Stimulated activated memory B cell treated with anti-CD40 and anti-IgM and Interleukin-4, amounts not matched to agents 10 μg/mL and 1 μg/mL and 100 μg/mL, for 72 hours (primary cell): Measurements from ENCODE around the gene MRPL20.
A peak's percentile ranks its signal among the peaks of the same experiment; 100 is the strongest.

ENCODE experiments used
- ATAC-seq: fragments of 150-1000 bp; cut with Tn5 transposase; 2 replicates; pipeline ENCODE4 v1.10.0; 2021
- H3K27ac Mint-ChIP-seq: one replicate; pipeline ENCODE4 v1.8.0; 2022; ENCODE audit warnings: mild to moderate bottlenecking, mixed read lengths
- H3K27me3 Mint-ChIP-seq: one replicate; pipeline ENCODE4 v1.8.0; 2022; ENCODE audit warnings: mixed read lengths
- H3K36me3 Mint-ChIP-seq: one replicate; pipeline ENCODE4 v1.8.0; 2022; ENCODE audit warnings: mixed read lengths
- H3K4me1 Mint-ChIP-seq: one replicate; pipeline ENCODE4 v1.8.0; 2022; ENCODE audit warnings: mixed read lengths
- H3K4me3 Mint-ChIP-seq: one replicate; pipeline ENCODE4 v1.8.0; 2022; ENCODE audit warnings: mild to moderate bottlenecking, moderate library complexity, mixed read lengths
- H3K9me3 Mint-ChIP-seq: one replicate; pipeline ENCODE4 v1.8.0; 2022; ENCODE audit warnings: mixed read lengths

MRPL20 gene

GRCh38 chr1:1359664-1360468 lies 47.2 kb downstream of the MRPL20 start:
- peaks cover 46% of the 10 kb centered on the region for H3K27me3 Mint-ChIP-seq
- no peaks in the 10 kb centered on the region for H3K9me3 Mint-ChIP-seq
- H3K36me3 Mint-ChIP-seq = no peaks in the 10 kb centered on the region
- no peak overlapping the region for H3K4me3 Mint-ChIP-seq
- ATAC-seq = no peak
- H3K4me1 Mint-ChIP-seq = peaks cover 32% of the 10 kb centered on the region
- H3K27ac Mint-ChIP-seq = no peak overlapping the region

- H3K27ac Mint-ChIP-seq = no peak overlapping the region
- H3K9me3 Mint-ChIP-seq = no peaks in the 10 kb centered on the region
- peak; percentile 1 for ATAC-seq
- H3K27me3 Mint-ChIP-seq = peaks cover 52% of the 10 kb centered on the region
- no peak overlapping the region for H3K4me3 Mint-ChIP-seq
- H3K36me3 Mint-ChIP-seq = no peaks in the 10 kb centered on the region
- peaks cover 38% of the 10 kb centered on the region for H3K4me1 Mint-ChIP-seq
Measured at GRCh38 chr1:1359308-1359663, 47.8 kb downstream of the MRPL20 start.

GRCh38 chr1:1358433-1359271 lies 48.4 kb downstream of the MRPL20 start, which contains the start of gene MXRA8:
Gene MXRA8, minus strand, starts transcription at chr1:1358555. Its CDS starts 51 bp downstream, at chr1:1358504.
- Mint-ChIP-seq H3K9me3 (no peaks in the 10 kb centered on the region), H3K27me3 (peaks cover 58% of the 10 kb centered on the region), H3K36me3 (no peaks in the 10 kb centered on the region), H3K4me1 (peaks cover 44% of the 10 kb centered on the region), H3K4me3 (no peak within 1 kb of the TSS), H3K27ac (no peak within 1 kb of the TSS)
- no peak for ATAC-seq

- H3K4me1 Mint-ChIP-seq = peaks cover 51% of the 10 kb centered on the region
- no peak for ATAC-seq
- no peaks in the 10 kb centered on the region for H3K9me3 Mint-ChIP-seq
- H3K27me3 Mint-ChIP-seq = peaks cover 65% of the 10 kb centered on the region
- no peak overlapping the region for H3K27ac Mint-ChIP-seq
- no peak overlapping the region for H3K4me3 Mint-ChIP-seq
- no peaks in the 10 kb centered on the region for H3K36me3 Mint-ChIP-seq
Measured at GRCh38 chr1:1357871-1358432, 49.1 kb downstream of the MRPL20 start.

- ATAC-seq = no peak
- no peak overlapping the region for H3K27ac Mint-ChIP-seq
- peaks cover 76% of the 10 kb centered on the region for H3K27me3 Mint-ChIP-seq
- no peaks in the 10 kb centered on the region for H3K9me3 Mint-ChIP-seq
- no peaks in the 10 kb centered on the region for H3K36me3 Mint-ChIP-seq
- peaks cover 62% of the 10 kb centered on the region for H3K4me1 Mint-ChIP-seq
- H3K4me3 Mint-ChIP-seq = no peak overlapping the region
Measured at GRCh38 chr1:1356796-1357401, 50.2 kb downstream of the MRPL20 start.

- Mint-ChIP-seq H3K27ac (no peak overlapping the region), H3K9me3 (no peaks in the 10 kb centered on the region), H3K36me3 (no peaks in the 10 kb centered on the region), H3K4me1 (peaks cover 62% of the 10 kb centered on the region), H3K4me3 (no peak overlapping the region), H3K27me3 (peaks cover 76% of the 10 kb centered on the region)
- peak; percentile 20 for ATAC-seq
Measured at GRCh38 chr1:1356166-1356795, 50.8 kb downstream of the MRPL20 start.

GRCh38 chr1:1355416-1355815 lies 51.7 kb downstream of the MRPL20 start:
- H3K36me3 Mint-ChIP-seq = no peaks in the 10 kb centered on the region
- H3K4me1 Mint-ChIP-seq = peaks cover 62% of the 10 kb centered on the region
- H3K9me3 Mint-ChIP-seq = no peaks in the 10 kb centered on the region
- H3K27me3 Mint-ChIP-seq = peaks cover 67% of the 10 kb centered on the region
- no peak overlapping the region for H3K27ac Mint-ChIP-seq
- ATAC-seq = peak; percentile 4
- no peak overlapping the region for H3K4me3 Mint-ChIP-seq

GRCh38 chr1:1354271-1355247 lies 52.5 kb downstream of the MRPL20 start:
- ATAC-seq = no peak
- Mint-ChIP-seq H3K4me3 (peak overlapping the region; percentile 43), H3K27me3 (peaks cover 63% of the 10 kb centered on the region), H3K27ac (peak overlapping the region; percentile 32), H3K36me3 (no peaks in the 10 kb centered on the region), H3K9me3 (no peaks in the 10 kb centered on the region), H3K4me1 (peaks cover 57% of the 10 kb centered on the region)

- H3K27me3 Mint-ChIP-seq = peaks cover 53% of the 10 kb centered on the region
- H3K27ac Mint-ChIP-seq = peak overlapping the region; percentile 32
- H3K36me3 Mint-ChIP-seq = no peaks in the 10 kb centered on the region
- H3K9me3 Mint-ChIP-seq = no peaks in the 10 kb centered on the region
- H3K4me3 Mint-ChIP-seq = no peak overlapping the region
- no peak for ATAC-seq
- peaks cover 47% of the 10 kb centered on the region for H3K4me1 Mint-ChIP-seq
Measured at GRCh38 chr1:1353389-1354151, 53.5 kb downstream of the MRPL20 start.

- Mint-ChIP-seq H3K27ac (no peak overlapping the region), H3K27me3 (peaks cover 46% of the 10 kb centered on the region), H3K4me1 (peaks cover 45% of the 10 kb centered on the region), H3K4me3 (no peak overlapping the region), H3K36me3 (no peaks in the 10 kb centered on the region), H3K9me3 (no peaks in the 10 kb centered on the region)
- ATAC-seq = no peak
Measured at GRCh38 chr1:1352786-1353388, 54.2 kb downstream of the MRPL20 start.
